Tibial artery (tissue), 4 donors: ENCODE measurements around the gene CRACDL.

Experiments used
- DNase-seq, 2 donors: peaks; one replicate each; pipeline ENCODE4 v3.0.0-alpha.2; 2019
- H3K27ac ChIP-seq, 2 donors: fragments of 200-600 bp; sonication (generic) in 1 of 2; 1 replicate in 1 of 2; 2 replicates in 1 of 2; pipeline ENCODE4 v1.5.1; 2018 to 2019; ENCODE audit warnings: mild to moderate bottlenecking in 1 of 2
- H3K27me3 ChIP-seq, 2 donors: fragments of 200-600 bp; sonication (generic) in 1 of 2; one replicate each; pipeline versions ENCODE4 v1.5.1 to v1.6.0; 2016 to 2019
- H3K36me3 ChIP-seq, 3 donors: fragments of 200-600 bp; sonication (generic) in 2 of 3; one replicate each; pipeline ENCODE4 v1.5.1; 2016 to 2019; ENCODE audit warnings: mild to moderate bottlenecking in 2 of 3
- H3K4me1 ChIP-seq, 4 donors: fragments of 200-600 bp; sonication (generic) in 2 of 4; 1 replicate in 3 of 4; 2 replicates in 1 of 4; pipeline ENCODE4 v1.5.1; 2016 to 2019
- H3K4me3 ChIP-seq, 2 donors: fragments of 200-600 bp; sonication (generic) in 1 of 2; 1 replicate in 1 of 2; 2 replicates in 1 of 2; pipeline ENCODE4 v1.5.1; 2018 to 2019; ENCODE audit warnings: mild to moderate bottlenecking in 2 of 2
- H3K9me3 ChIP-seq, 3 donors: fragments of 200-600 bp; sonication (generic) in 1 of 3; one replicate each; pipeline ENCODE4 v1.5.1; 2016 to 2019
- intact Hi-C: fragments of 100-400 bp; cut with DNase I; formaldehyde crosslinking; loops from one replicate; pipeline ENCODE4 v1.15.0; 2023; ENCODE audit warnings: low total_unique reads
- TF ChIP-seq, protein P1 (sequence below), 2 experiments: fragments of 200-600 bp in 1 of 2; fragments of 450-650 bp in 1 of 2; IDR thresholded peaks; one replicate each; pipeline ENCODE4 v1.5.1; 2017 to 2019; ENCODE audit warnings: antibody characterized with exemption in 2 of 2, mild to moderate bottlenecking in 1 of 2, moderate library complexity in 1 of 2

CRACDL gene

DNA sequence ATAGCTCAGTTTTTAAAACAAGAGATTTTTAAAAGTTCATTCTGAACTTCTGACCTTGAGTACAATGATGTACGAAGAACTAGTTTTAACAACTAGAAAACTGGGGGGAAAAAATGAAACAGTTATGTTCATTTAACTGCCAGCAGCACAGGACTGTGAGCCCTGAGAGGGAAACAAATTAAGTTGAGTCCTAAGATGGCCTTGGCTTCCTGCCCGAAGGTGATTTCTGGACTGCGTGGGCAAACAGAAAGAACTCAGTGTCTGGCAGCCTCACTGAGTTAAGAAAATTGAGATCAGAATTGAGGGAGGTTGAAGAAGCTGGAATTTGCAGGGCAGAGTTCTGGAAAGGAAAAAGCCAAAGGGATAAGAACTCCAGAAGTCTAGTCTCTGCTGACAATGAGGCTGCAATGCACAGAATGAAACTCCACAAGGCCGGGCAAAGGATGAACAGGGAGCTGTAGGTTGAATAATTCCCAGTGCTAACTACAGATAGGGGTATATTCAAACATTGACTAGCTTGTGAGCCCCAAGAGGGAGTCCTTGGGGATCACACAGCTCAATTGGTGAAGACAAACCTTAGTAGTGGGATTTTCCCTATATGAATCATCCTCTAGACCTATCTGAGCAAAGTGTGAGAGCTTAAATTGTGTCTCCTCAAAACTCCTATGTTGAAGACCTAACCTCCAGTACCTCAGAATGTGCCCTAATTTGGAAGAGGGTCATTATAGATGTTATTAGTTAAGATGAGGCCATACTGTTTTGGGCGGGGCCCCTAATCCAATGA lies 13.1 kb upstream of the CRACDL start:
- no peak for DNase-seq
- H3K27me3 ChIP-seq, result peaks cover 0 to 1% of the 10 kb centered on the region in 2 donors
- H3K36me3 ChIP-seq, result no peaks in the 10 kb centered on the region
- TF ChIP-seq, protein P1, sequence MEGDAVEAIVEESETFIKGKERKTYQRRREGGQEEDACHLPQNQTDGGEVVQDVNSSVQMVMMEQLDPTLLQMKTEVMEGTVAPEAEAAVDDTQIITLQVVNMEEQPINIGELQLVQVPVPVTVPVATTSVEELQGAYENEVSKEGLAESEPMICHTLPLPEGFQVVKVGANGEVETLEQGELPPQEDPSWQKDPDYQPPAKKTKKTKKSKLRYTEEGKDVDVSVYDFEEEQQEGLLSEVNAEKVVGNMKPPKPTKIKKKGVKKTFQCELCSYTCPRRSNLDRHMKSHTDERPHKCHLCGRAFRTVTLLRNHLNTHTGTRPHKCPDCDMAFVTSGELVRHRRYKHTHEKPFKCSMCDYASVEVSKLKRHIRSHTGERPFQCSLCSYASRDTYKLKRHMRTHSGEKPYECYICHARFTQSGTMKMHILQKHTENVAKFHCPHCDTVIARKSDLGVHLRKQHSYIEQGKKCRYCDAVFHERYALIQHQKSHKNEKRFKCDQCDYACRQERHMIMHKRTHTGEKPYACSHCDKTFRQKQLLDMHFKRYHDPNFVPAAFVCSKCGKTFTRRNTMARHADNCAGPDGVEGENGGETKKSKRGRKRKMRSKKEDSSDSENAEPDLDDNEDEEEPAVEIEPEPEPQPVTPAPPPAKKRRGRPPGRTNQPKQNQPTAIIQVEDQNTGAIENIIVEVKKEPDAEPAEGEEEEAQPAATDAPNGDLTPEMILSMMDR (IDR thresholded peaks at IDR 0.05), result no peak
- H3K4me3 ChIP-seq, result no peak overlapping the region
- intact Hi-C loops, result no loop called here
- H3K27ac ChIP-seq, result no peak overlapping the region
- no peaks in the 10 kb centered on the region for H3K9me3 ChIP-seq
- no peaks in the 10 kb centered on the region for H3K4me1 ChIP-seq

- Histone ChIP-seq H3K9me3 (no peaks in the 10 kb centered on the region), H3K4me3 (no peak overlapping the region), H3K27ac (no peak overlapping the region), H3K36me3 (no peaks in the 10 kb centered on the region), H3K4me1 (no peaks in the 10 kb centered on the region), H3K27me3 (no peaks in the 10 kb centered on the region)
- TF ChIP-seq, protein P1 (IDR thresholded peaks at IDR 0.05), result no peak
- intact Hi-C loops, result no loop called here
- no peak for DNase-seq
These were observed 11.5 kb upstream of the CRACDL start for GRCh38 chr2:98947554-98947953.

- Histone ChIP-seq H3K4me1 (no peaks in the 10 kb centered on the region), H3K27ac (no peak overlapping the region), H3K9me3 (no peaks in the 10 kb centered on the region), H3K27me3 (no peaks in the 10 kb centered on the region), H3K4me3 (no peak overlapping the region), H3K36me3 (no peaks in the 10 kb centered on the region)
- TF ChIP-seq, protein P1 (IDR thresholded peaks at IDR 0.05), result no peak
- no peak for DNase-seq
- intact Hi-C loops, result no loop called here
These were observed 10.8 kb upstream of the CRACDL start for GRCh38 chr2:98946855-98947254.

DNA sequence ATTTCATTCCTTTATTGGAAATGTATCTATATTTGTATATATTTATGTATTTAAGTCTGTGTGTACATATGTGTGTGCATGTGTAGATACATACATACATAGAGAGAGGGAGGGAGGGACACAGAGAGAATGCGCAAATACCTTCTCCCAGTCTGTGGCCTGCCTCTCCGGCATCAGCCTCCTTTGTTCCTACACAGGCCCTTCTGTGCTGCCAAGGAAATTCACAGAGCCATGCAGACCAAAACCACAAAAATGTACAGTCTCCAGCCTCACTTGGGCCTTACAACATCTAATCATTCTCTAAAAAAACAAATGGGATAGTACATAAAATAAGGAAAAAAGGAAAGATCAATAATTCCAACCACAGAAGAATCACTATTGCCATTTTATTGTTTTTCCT lies 8.8 kb upstream of the CRACDL start:
- H3K4me1 ChIP-seq, result no peaks in the 10 kb centered on the region
- DNase-seq, result no peak
- H3K27me3 ChIP-seq, result no peaks in the 10 kb centered on the region
- H3K4me3 ChIP-seq, result no peak overlapping the region
- intact Hi-C loops, result no loop called here
- no peaks in the 10 kb centered on the region for H3K9me3 ChIP-seq
- no peak overlapping the region for H3K27ac ChIP-seq
- TF ChIP-seq, protein P1 (IDR thresholded peaks at IDR 0.05), result no peak
- H3K36me3 ChIP-seq, result no peaks in the 10 kb centered on the region

DNA sequence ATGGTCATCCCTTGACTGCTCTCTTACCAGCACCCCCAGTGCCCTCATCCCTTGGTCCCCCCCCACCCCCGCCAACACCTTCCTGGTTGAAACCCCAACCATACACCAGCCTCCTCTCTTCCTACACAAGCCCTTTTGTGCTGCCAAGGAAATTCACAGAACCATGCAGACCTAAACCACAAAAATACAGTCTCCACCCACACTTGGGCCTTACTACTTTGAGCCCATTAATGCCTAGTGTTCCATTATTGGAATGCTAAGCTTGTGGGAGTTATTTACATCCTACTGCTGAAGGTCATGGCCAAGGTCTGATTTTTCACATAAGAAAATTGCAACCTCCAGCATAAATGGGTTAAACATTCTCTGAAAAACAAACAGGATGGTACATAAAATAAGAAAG lies 4.1 kb upstream of the CRACDL start:
- H3K9me3 ChIP-seq, result no peaks in the 10 kb centered on the region
- intact Hi-C loops, result no loop called here
- H3K36me3 ChIP-seq, result no peaks in the 10 kb centered on the region
- H3K27ac ChIP-seq, result no peak overlapping the region
- TF ChIP-seq, protein P1 (IDR thresholded peaks at IDR 0.05), result no peak
- peaks cover 0 to 28% of the 10 kb centered on the region in 2 donors for H3K27me3 ChIP-seq
- H3K4me3 ChIP-seq, result no peak overlapping the region
- peaks cover 0 to 20% (median 16%) of the 10 kb centered on the region in 4 donors for H3K4me1 ChIP-seq
- DNase-seq, result no peak
